B cell (primary cell): ENCODE results near the gene INF2.
A peak's percentile ranks its signal among the peaks of the same experiment; 100 is the strongest.

Experiments
- CTCF ChIP-seq: fragments of 200-600 bp; IDR thresholded peaks from one replicate; pipeline ENCODE4 v1.8.0; 2022; ENCODE audit warnings: antibody characterized with exemption, mild to moderate bottlenecking
- EZH2 ChIP-seq: IDR thresholded peaks from 2 replicates; pipeline ENCODE4 v1.6.1; 2012; ENCODE audit warnings: borderline replicate concordance, low read depth, mild to moderate bottlenecking, moderate library complexity, low read length; ENCODE audit not compliant: insufficient read depth, poor library complexity, severe bottlenecking

- peak; percentile 99 for TF ChIP-seq CTCF
- no peak for TF ChIP-seq EZH2
Observed at GRCh38 chr14:104650057-104650980, 39.1 kb upstream of the INF2 start.
